HL-60 (cell line): ENCODE results near the gene VCP.

Experiments
- DNase-seq, 2 experiments: peaks; one replicate each; pipeline ENCODE4 v3.0.0-alpha.2; 2010 to 2020; ENCODE audit warnings: low read depth in 1 of 2, low spot score in 1 of 2
- H3K27ac ChIP-seq: fragments of 250-450 bp; sonication (Bioruptor Pico); replicated peaks from 2 replicates; pipeline ENCODE4 v1.5.1; 2020; ENCODE audit warnings: mild to moderate bottlenecking, moderate library complexity
- H3K27me3 ChIP-seq: fragments of 250-450 bp; sonication (Bioruptor Pico); 2 replicates; pipeline ENCODE4 v1.5.1; 2021; ENCODE audit warnings: mild to moderate bottlenecking, moderate library complexity; ENCODE audit not compliant: insufficient read depth, poor library complexity, severe bottlenecking
- H3K4me3 ChIP-seq: replicated peaks from 2 replicates; pipeline ENCODE4 v1.5.1; 2011; ENCODE audit warnings: mild to moderate bottlenecking, control low read depth, low read length; ENCODE audit not compliant: insufficient read depth
- CTCF ChIP-seq: IDR thresholded peaks from one replicate; pipeline ENCODE4 v1.5.1; 2011; ENCODE audit warnings: low read length, control low read depth, inconsistent platforms; ENCODE audit not compliant: insufficient read depth
- GABPA ChIP-seq: IDR thresholded peaks from 2 replicates; pipeline ENCODE4 v1.6.1; 2012; ENCODE audit warnings: low read depth
- POLR2AphosphoS5 ChIP-seq: IDR thresholded peaks from 2 replicates; pipeline ENCODE4 v1.6.1; 2012; ENCODE audit warnings: low read depth
- SPI1 ChIP-seq: IDR thresholded peaks from 2 replicates; pipeline ENCODE4 v1.6.1; 2012; ENCODE audit warnings: low read depth, mild to moderate bottlenecking, borderline replicate concordance
- TF ChIP-seq, protein P1 (sequence below): IDR thresholded peaks from 2 replicates; pipeline ENCODE4 v1.6.1; 2012; ENCODE audit warnings: low read depth; ENCODE audit not compliant: insufficient replicate concordance

VCP gene

DNA sequence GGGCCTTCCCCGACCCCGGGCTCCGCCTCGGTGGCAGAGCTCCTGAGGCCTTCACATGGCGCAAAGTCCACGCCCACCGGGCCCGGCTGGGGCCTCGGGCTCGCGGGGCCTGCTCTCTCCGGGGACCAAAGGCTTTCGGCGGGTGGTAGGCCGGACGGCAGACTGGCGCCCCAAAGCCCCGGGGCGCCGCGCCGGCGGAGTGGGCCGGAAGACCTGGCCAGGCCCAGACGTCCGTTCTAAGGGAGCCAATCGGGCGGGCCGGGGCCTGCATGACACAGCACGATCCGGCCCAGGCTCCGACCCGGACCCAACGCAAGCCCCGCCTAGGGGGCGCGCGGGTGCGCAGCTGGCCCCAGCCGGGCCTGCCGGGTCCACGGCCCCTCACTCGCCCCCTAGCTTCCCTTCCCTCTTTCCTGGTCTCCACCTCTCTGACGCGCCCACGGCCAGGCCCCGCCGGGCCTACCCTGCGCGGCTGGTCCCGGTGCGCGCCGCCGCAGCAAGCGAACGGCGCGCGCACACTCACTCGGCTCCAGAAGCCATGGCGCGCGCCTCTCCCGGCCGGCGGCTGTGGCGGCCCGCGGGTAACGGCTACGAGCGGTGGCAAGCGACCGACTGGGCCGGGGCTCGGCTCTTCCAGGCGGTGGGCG is 488 bp downstream of the VCP start:
- Histone ChIP-seq H3K27ac (peak overlapping the region; percentile 95), H3K4me3 (peak overlapping the region; percentile 84), H3K27me3 (no peaks in the 10 kb centered on the region)
- DNase-seq, result peak; percentile 66 to 80
- no peak for TF ChIP-seq POLR2AphosphoS5
- TF ChIP-seq, protein P1, sequence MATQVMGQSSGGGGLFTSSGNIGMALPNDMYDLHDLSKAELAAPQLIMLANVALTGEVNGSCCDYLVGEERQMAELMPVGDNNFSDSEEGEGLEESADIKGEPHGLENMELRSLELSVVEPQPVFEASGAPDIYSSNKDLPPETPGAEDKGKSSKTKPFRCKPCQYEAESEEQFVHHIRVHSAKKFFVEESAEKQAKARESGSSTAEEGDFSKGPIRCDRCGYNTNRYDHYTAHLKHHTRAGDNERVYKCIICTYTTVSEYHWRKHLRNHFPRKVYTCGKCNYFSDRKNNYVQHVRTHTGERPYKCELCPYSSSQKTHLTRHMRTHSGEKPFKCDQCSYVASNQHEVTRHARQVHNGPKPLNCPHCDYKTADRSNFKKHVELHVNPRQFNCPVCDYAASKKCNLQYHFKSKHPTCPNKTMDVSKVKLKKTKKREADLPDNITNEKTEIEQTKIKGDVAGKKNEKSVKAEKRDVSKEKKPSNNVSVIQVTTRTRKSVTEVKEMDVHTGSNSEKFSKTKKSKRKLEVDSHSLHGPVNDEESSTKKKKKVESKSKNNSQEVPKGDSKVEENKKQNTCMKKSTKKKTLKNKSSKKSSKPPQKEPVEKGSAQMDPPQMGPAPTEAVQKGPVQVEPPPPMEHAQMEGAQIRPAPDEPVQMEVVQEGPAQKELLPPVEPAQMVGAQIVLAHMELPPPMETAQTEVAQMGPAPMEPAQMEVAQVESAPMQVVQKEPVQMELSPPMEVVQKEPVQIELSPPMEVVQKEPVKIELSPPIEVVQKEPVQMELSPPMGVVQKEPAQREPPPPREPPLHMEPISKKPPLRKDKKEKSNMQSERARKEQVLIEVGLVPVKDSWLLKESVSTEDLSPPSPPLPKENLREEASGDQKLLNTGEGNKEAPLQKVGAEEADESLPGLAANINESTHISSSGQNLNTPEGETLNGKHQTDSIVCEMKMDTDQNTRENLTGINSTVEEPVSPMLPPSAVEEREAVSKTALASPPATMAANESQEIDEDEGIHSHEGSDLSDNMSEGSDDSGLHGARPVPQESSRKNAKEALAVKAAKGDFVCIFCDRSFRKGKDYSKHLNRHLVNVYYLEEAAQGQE, result no peak
- peak; percentile 6 for TF ChIP-seq CTCF
- no peak for TF ChIP-seq SPI1
- no peak for TF ChIP-seq GABPA

GRCh38 chr9:35070823-35071813 is 1.3 kb downstream of the VCP start:
- TF ChIP-seq CTCF (no peak), SPI1 (no peak), GABPA (no peak), POLR2AphosphoS5 (no peak)
- TF ChIP-seq, protein P1, result no peak
- DNase-seq, result peak in 1 of 2 experiments; percentile 13
- H3K4me3 ChIP-seq, result peak overlapping the region; percentile 84

DNA sequence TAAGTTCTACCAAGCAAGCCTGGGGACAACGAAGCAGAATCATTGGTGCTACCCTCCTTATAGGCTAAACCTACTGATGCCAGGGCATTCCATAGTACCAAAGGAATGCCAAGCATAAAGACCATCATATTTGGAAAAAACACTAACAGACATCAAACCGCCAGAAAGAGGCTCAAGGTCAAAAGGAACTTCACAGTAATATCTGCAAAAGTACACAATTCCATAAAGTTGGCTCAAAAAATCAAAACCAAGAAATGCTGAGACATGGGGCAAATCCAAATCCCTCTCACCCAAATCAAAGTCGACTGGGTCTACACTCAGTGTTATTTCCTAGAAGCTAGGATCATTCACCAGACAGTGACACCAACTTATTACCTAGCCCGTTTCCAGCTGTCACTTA is 3.4 kb downstream of the VCP start:
- DNase-seq, result no peak

More at GRCh38 chr9:35070823-35071813, 1.3 kb downstream of the VCP start:
- peak overlapping the region; percentile 95 for H3K27ac ChIP-seq
- H3K27me3 ChIP-seq, result no peaks in the 10 kb centered on the region

More for the DNA sequence above, 3.4 kb downstream of the VCP start:
- Histone ChIP-seq H3K4me3 (no peak overlapping the region), H3K27me3 (no peaks in the 10 kb centered on the region), H3K27ac (no peak overlapping the region)
- TF ChIP-seq POLR2AphosphoS5 (no peak), GABPA (no peak), SPI1 (no peak), CTCF (no peak)
- TF ChIP-seq, protein P1, result no peak
